Left renal cortex interstitium (tissue), 4 donors: ENCODE measurements around the gene RBP7. TPM values are rescaled to one million over a fixed set of nuclear protein-coding genes. Genes with fewer than 3 reads are reported as not detected.

Experiments used
- DNase-seq, 4 donors: peaks; one replicate each; pipeline ENCODE4 v3.0.0-alpha.2; 2013; ENCODE audit warnings: low read depth in 4 of 4, low spot score in 2 of 4, missing footprints in 1 of 4
- polyA plus RNA-seq, 4 donors: library from polyadenylated mRNA; unstranded; fragments of 120-200 nt; gene quantifications; one replicate each; pipeline ENCODE4 v1.2.1, GENCODE V29; 2013; ENCODE audit not compliant: insufficient read length in 4 of 4

RBP7 gene
- polyA plus RNA-seq, 4 donors, result 19.2 to 38.9 (median 26.8) TPM

DNA sequence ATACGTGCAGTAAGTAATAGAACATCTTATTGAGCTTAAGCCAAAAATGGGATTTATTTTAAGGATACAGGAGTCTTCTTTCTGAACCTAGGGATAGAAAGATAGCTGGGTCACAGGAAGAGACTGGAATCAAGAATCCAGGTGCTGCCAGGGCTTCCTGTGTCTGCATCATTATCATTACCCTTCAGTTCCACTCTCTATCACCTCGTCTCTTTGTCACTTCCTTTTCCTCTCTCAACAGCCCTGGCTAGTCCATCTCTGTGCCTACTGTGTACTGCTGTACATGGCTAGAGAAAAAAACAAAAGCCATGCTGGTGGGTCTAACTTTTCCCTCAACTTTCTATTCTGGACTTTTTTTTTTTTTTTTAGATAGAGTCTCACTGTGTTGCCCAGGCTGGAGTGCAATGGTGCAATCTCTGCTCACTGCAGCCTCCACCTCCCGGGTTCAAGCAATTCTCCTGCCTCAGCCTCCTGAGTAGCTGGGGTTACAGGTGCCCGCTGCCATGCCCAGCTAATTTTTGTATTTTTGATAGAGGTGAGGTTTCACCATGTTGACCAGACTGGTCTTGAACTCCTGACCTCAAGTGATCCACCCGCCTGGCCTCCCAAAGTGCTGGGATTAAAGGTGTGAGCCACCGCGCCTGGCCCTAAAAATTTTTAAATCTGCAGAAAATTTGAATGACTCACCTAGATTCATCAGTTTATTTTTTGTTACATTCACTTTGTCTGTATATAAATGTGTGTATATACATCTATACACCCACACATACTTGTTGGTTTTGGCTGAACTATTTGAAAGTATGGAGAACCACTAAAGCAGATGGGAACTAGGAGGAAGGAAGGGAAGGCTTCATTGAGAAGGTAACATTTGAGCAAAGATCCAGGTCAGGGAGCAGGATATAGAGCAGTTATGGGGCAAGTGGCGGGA lies 67.7 kb downstream of the RBP7 start:
- DNase-seq, result no peak

DNA sequence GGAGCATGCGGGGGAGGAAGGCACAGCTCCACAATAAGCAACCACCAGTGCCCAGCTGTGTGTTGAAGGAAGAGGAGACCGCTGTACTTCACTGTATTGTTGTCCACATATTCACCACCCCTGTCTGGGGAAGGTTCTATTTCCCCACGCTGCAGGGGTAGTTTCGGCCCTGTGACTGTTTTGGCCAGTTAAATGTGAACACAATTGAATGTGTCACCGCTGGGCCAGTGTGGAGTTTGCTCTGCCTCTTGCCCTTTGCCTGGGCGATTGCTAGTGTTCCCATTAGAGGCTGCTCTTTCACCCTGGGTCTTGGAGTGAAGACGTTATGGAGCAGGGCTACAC lies 68.3 kb downstream of the RBP7 start:
- DNase-seq, result no peak

Other genes with a start within 250 kb of the RBP7 start
- 100 to 1,000 TPM; 134 to 167 (median 156) TPM for gene CLSTN1, start 173.3 kb upstream of the RBP7 start, polyA plus RNA-seq
- gene CTNNBIP1, start 87.0 kb upstream of the RBP7 start, polyA plus RNA-seq, result 10 to 100 TPM; 31.3 to 50.1 (median 32.3) TPM
- gene LZIC, start 53.8 kb upstream of the RBP7 start, polyA plus RNA-seq, result 10 to 100 TPM; 57.2 to 72.4 (median 67.1) TPM
- 10 to 100 TPM; 18.7 to 26.7 (median 21.2) TPM for gene NMNAT1, start 53.8 kb upstream of the RBP7 start, polyA plus RNA-seq
- gene UBE4B, start 35.7 kb downstream of the RBP7 start, polyA plus RNA-seq, result 10 to 100 TPM; 47.9 to 60.4 (median 53.0) TPM
- gene KIF1B, start 213.3 kb downstream of the RBP7 start, polyA plus RNA-seq, result 10 to 100 TPM; 39.2 to 51.4 (median 42.2) TPM